NCI-H460 (cell line): Measurements from ENCODE around the gene OGFOD2. TPM values are rescaled to one million over a fixed set of nuclear protein-coding genes. Genes with fewer than 3 reads are reported as not detected.
"Not testable (repeated sequence)": the region's sequence is repeated elsewhere in the genome, so short reads cannot be mapped to it uniquely, and the experiment has no call there.

Source experiments
- DNase-seq: peaks from one replicate; pipeline ENCODE4 v3.0.0-alpha.2; 2016; ENCODE audit warnings: low read depth; ENCODE audit errors: extremely low read depth
- total RNA-seq: library from RNA; depleted of rRNA; stranded (reverse); fragments of >200 nt; shearing (Covaris generic); gene quantifications from 2 replicates; pipeline ENCODE4 v1.2.3, GENCODE V29; 2014

Gene OGFOD2
- total RNA-seq, 1 experiment from 2014 or later: 21.0 TPM

- DNase-seq: no peak
Measured at GRCh38 chr12:122999196-122999946, 24.3 kb downstream of the OGFOD2 start.

- DNase-seq: no peak
Measured at GRCh38 chr12:122999986-123000420, 25.0 kb downstream of the OGFOD2 start.

GRCh38 chr12:123000578-123000977 is 25.5 kb downstream of the OGFOD2 start:
- no peak for DNase-seq

GRCh38 chr12:123001464-123001863 is 26.4 kb downstream of the OGFOD2 start:
- DNase-seq: no peak

- DNase-seq: no peak
Measured at GRCh38 chr12:123003257-123003656, 28.2 kb downstream of the OGFOD2 start.

- no peak for DNase-seq
Measured at GRCh38 chr12:123004287-123004686, 29.2 kb downstream of the OGFOD2 start.

- no peak for DNase-seq
Measured at GRCh38 chr12:123005081-123005626, 30.1 kb downstream of the OGFOD2 start.

GRCh38 chr12:123006977-123007376 is 31.9 kb downstream of the OGFOD2 start:
- no peak for DNase-seq

GRCh38 chr12:123010110-123010509 is 35.1 kb downstream of the OGFOD2 start:
- DNase-seq: no peak

- no peak for DNase-seq
Measured at GRCh38 chr12:123010681-123011080, 35.6 kb downstream of the OGFOD2 start.

GRCh38 chr12:123011701-123012100 is 36.7 kb downstream of the OGFOD2 start:
- no peak for DNase-seq

- no peak for DNase-seq
Measured at GRCh38 chr12:123013185-123014095, 38.4 kb downstream of the OGFOD2 start.

GRCh38 chr12:123014473-123014872 is 39.4 kb downstream of the OGFOD2 start:
- DNase-seq: not testable (repeated sequence)

- DNase-seq: no peak
Measured at GRCh38 chr12:123017753-123018152, 42.7 kb downstream of the OGFOD2 start.

GRCh38 chr12:123019841-123020138 is 44.7 kb downstream of the OGFOD2 start:
- DNase-seq: no peak

- DNase-seq: no peak
Measured at GRCh38 chr12:123021688-123022604, 46.9 kb downstream of the OGFOD2 start.

GRCh38 chr12:123022846-123023245 is 47.8 kb downstream of the OGFOD2 start:
- DNase-seq: no peak

- no peak for DNase-seq
Measured at GRCh38 chr12:123024819-123025391, 49.9 kb downstream of the OGFOD2 start.

- DNase-seq: no peak
Measured at GRCh38 chr12:123026094-123026853, 51.2 kb downstream of the OGFOD2 start.
